WERI-Rb-1 (cell line): ENCODE measurements around the gene BAIAP3.

Source experiments
- DNase-seq: peaks from one replicate; pipeline ENCODE4 v3.0.0-alpha.2; 2020
- H3K27ac ChIP-seq: fragments of 250-450 bp; sonication (Bioruptor Pico); 2 replicates; pipeline ENCODE4 v1.5.1; 2020; ENCODE audit warnings: mild to moderate bottlenecking, moderate library complexity
- H3K27me3 ChIP-seq: fragments of 250-450 bp; sonication (Bioruptor Pico); 2 replicates; pipeline ENCODE4 v1.5.1; 2021; ENCODE audit warnings: mild to moderate bottlenecking, low read depth, moderate library complexity; ENCODE audit not compliant: insufficient read depth, severe bottlenecking
- H3K36me3 ChIP-seq: fragments of 250-450 bp; sonication (Bioruptor Pico); 2 replicates; pipeline ENCODE4 v1.5.1; 2020; ENCODE audit warnings: mild to moderate bottlenecking, moderate library complexity
- H3K4me3 ChIP-seq: 2 replicates; pipeline ENCODE4 v1.5.1; 2011; ENCODE audit warnings: low read depth, mild to moderate bottlenecking, control low read depth, low read length
- H3K9me3 ChIP-seq: fragments of 250-450 bp; sonication (Bioruptor Pico); 2 replicates; pipeline ENCODE4 v1.5.1; 2021; ENCODE audit warnings: mild to moderate bottlenecking, moderate library complexity; ENCODE audit not compliant: severe bottlenecking
- CTCF ChIP-seq: IDR thresholded peaks from 2 replicates; pipeline ENCODE4 v1.5.1; 2011; ENCODE audit warnings: low read depth, mild to moderate bottlenecking, control low read depth, inconsistent platforms, low read length

The BAIAP3 gene

DNA sequence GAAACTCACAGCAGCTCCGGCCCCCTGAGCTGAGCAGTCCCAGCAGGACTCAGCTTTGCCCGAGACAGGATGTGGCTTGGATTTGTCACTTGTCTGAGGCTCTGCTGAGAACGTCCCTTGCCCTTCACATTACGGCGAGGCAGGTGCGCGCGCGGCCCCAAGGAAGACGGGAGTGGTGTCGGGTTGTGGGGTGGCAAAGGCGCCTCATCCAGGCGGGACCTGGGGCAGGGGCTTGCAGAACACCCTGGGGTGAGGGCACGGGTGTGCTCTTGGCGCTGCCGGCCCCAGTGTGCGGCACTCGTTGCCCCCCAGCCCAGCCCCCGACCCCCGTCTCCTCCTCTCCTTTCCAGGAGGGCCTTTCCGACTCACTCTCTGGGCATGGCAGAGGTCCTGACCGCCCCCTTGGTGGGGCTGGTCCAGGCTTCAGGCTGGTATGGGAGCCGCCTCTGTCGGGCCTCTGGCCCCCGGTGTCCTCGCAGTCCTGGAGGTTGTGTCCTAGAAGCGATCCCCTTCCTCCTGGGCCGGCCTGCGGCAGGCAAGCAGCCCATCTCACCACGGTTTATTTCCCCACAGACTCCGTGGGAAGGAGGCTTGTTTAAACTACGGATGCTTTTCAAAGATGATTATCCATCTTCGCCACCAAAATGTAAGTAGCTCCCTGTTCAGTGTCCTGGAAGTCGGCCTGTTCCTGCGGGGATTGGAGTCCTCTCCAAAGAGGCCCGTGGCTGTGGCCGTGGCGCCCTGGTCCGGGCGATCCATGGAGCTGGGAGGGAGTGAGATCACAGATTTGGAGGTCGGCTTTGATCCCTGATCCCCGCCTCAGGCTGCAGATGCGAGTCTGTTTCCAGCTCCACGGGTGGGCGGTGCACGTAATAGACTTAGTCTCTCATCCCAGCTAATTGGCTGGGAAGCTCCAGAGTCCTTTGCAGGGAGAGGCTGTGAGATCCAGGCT lies 18.1 kb upstream of the BAIAP3 start:
- TF ChIP-seq CTCF = no peak
- no peaks in the 10 kb centered on the region for H3K9me3 ChIP-seq
- no peaks in the 10 kb centered on the region for H3K27me3 ChIP-seq
- no peak overlapping the region for H3K27ac ChIP-seq
- DNase-seq = no peak
- peaks cover 96% of the 10 kb centered on the region for H3K36me3 ChIP-seq
- H3K4me3 ChIP-seq = no peak overlapping the region

GRCh38 chr16:1316033-1316405 lies 17.4 kb upstream of the BAIAP3 start:
- DNase-seq = no peak
- Histone ChIP-seq H3K27ac (no peak overlapping the region), H3K27me3 (no peaks in the 10 kb centered on the region), H3K4me3 (no peak overlapping the region), H3K36me3 (peaks cover 96% of the 10 kb centered on the region), H3K9me3 (no peaks in the 10 kb centered on the region)
- TF ChIP-seq CTCF = no peak

DNA sequence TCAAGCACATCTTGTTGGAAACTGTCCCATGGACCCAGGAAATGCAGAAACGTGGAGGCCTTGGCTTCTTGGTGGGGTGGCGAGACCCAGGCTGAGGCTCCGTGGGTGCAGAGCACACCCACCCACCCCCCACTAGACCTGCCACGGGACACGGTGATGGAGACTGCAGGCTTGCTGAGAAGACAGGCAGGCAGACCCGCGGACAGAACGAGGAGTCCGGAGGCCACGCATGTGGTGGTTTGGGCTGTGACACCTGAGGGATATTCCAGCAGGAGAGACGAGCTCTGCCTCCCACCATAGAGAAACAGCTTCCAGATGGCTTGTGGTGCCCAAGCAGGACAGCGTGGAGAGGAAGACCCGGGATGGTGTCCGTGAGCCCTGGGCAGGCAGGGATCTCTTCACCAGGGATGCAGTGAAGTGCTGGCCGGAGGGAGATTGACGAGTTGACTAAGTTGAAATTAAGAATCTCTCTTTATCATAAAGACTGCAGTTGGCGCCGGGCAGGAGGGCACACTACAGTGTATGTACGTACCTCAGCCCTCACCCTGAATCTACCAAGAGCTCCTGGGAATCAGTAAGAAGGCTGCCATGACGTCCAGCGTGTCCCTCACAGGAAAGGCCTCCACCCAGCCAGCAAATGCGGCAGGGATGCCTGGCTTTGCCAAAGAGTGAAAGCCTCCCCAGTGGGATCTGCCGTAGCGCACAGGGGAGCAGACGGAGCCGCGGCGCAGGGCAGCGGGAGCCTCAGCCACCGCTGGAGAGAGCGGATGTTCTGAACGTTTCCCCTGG lies 15.8 kb upstream of the BAIAP3 start:
- Histone ChIP-seq H3K27me3 (no peaks in the 10 kb centered on the region), H3K27ac (no peak overlapping the region), H3K4me3 (no peak overlapping the region), H3K9me3 (no peaks in the 10 kb centered on the region), H3K36me3 (peaks cover 93% of the 10 kb centered on the region)
- no peak for TF ChIP-seq CTCF
- DNase-seq = no peak

- H3K9me3 ChIP-seq = no peaks in the 10 kb centered on the region
- DNase-seq = no peak
- no peak overlapping the region for H3K4me3 ChIP-seq
- TF ChIP-seq CTCF = no peak
- no peaks in the 10 kb centered on the region for H3K27me3 ChIP-seq
- no peak overlapping the region for H3K27ac ChIP-seq
- peaks cover 92% of the 10 kb centered on the region for H3K36me3 ChIP-seq
These were observed 15.2 kb upstream of the BAIAP3 start for GRCh38 chr16:1318268-1318545.

- Histone ChIP-seq H3K36me3 (peaks cover 94% of the 10 kb centered on the region), H3K27ac (no peak overlapping the region), H3K27me3 (no peaks in the 10 kb centered on the region), H3K9me3 (no peaks in the 10 kb centered on the region), H3K4me3 (no peak overlapping the region)
- no peak for TF ChIP-seq CTCF
- no peak for DNase-seq
These were observed 14.4 kb upstream of the BAIAP3 start for GRCh38 chr16:1319041-1319440.
